ENCODE data around the gene LIPC. TPM values are rescaled to one million over a fixed set of nuclear protein-coding genes. Genes with fewer than 3 reads are reported as not detected.
A peak's percentile ranks its signal among the peaks of the same experiment; 100 is the strongest.

LIPC gene
- polyA plus RNA-seq, 1 donor (not counting 4 experiments of a cell fraction or from before 2014, with no cell fraction given) = not detected

GRCh38 chr15:58506783-58507668 is 75.2 kb downstream of the LIPC start:
- Histone ChIP-seq H3K9me3 (ENCODE audit: control insufficient read depth, low read depth, low read length) (no peaks in the 10 kb centered on the region), H4K20me1 (ENCODE audit: control insufficient read depth, extremely low read depth, insufficient read depth, low read length) (no peaks in the 10 kb centered on the region), H3K36me3 (ENCODE audit: control insufficient read depth in 2 of 2, extremely low read depth in 1 of 2, insufficient read depth in 2 of 2, low read length in 2 of 2) (no peaks in the 10 kb centered on the region), H2AFZ (ENCODE audit: control insufficient read depth, low read length) (no peak overlapping the region), H3K79me2 (ENCODE audit: control insufficient read depth, insufficient read depth, low read length) (no peaks in the 10 kb centered on the region), H3K9ac (ENCODE audit: control insufficient read depth, extremely low read depth, insufficient read depth, low read length) (no peak overlapping the region), H3K9me1 (ENCODE audit: control insufficient read depth, extremely low read depth, insufficient read depth, low read length) (no peaks in the 10 kb centered on the region), H3K4me3 (ENCODE audit: control insufficient read depth in 2 of 3, extremely low read depth in 1 of 3, insufficient read depth in 2 of 3, low read depth in 1 of 3, low read length in 3 of 3) (no peak overlapping the region), H3K4me1 (ENCODE audit: control insufficient read depth, extremely low read depth, insufficient read depth, low read length) (peaks cover 30% of the 10 kb centered on the region), H3K27ac (ENCODE audit: control insufficient read depth, insufficient read depth, low read length) (peak overlapping the region; percentile 57), H3K4me2 (ENCODE audit: control insufficient read depth, extremely low read depth, insufficient read depth, low read depth, low read length) (no peak overlapping the region), H3K27me3 (ENCODE audit: control insufficient read depth, extremely low read depth, insufficient read depth, low read length) (no peaks in the 10 kb centered on the region)
- no peak for FAIRE-seq
- dilution Hi-C loops (cut with MboI; ENCODE audit: extremely low pct_ligation_motif_present, low sequenced_read_pairs) = no loop called here
- TF ChIP-seq CTCF (optimal IDR thresholded peaks at IDR 0.05 in 1 of 3, IDR thresholded peaks at IDR 0.05 in 1 of 3, conservative IDR thresholded peaks at IDR 0.05 in 1 of 3; ENCODE audit: extremely low read depth in 1 of 3, insufficient read depth in 2 of 3, low read length in 3 of 3) (no peak), EZH2 (IDR thresholded peaks at IDR 0.05; ENCODE audit: low read length) (no peak)
- DNase-seq (ENCODE audit: low read depth, low spot score) = no peak

- H3K4me1 ChIP-seq (ENCODE audit: control insufficient read depth, extremely low read depth, insufficient read depth, low read length) = peaks cover 37% of the 10 kb centered on the region
- H3K27ac ChIP-seq (ENCODE audit: control insufficient read depth, insufficient read depth, low read length) = no peak overlapping the region
- H3K9me1 ChIP-seq (ENCODE audit: control insufficient read depth, extremely low read depth, insufficient read depth, low read length) = no peaks in the 10 kb centered on the region
- no peaks in the 10 kb centered on the region for H3K36me3 ChIP-seq (ENCODE audit: control insufficient read depth in 2 of 2, extremely low read depth in 1 of 2, insufficient read depth in 2 of 2, low read length in 2 of 2)
- no peak overlapping the region for H3K4me3 ChIP-seq (ENCODE audit: control insufficient read depth in 2 of 3, extremely low read depth in 1 of 3, insufficient read depth in 2 of 3, low read depth in 1 of 3, low read length in 3 of 3)
- FAIRE-seq (no peak), DNase-seq (ENCODE audit: low read depth, low spot score) (no peak)
- H3K79me2 ChIP-seq (ENCODE audit: control insufficient read depth, insufficient read depth, low read length) = no peaks in the 10 kb centered on the region
- no peaks in the 10 kb centered on the region for H3K27me3 ChIP-seq (ENCODE audit: control insufficient read depth, extremely low read depth, insufficient read depth, low read length)
- TF ChIP-seq EZH2 (IDR thresholded peaks at IDR 0.05; ENCODE audit: low read length) = no peak
- TF ChIP-seq CTCF (optimal IDR thresholded peaks at IDR 0.05 in 1 of 3, IDR thresholded peaks at IDR 0.05 in 1 of 3, conservative IDR thresholded peaks at IDR 0.05 in 1 of 3; ENCODE audit: extremely low read depth in 1 of 3, insufficient read depth in 2 of 3, low read length in 3 of 3) = no peak
- no peaks in the 10 kb centered on the region for H3K9me3 ChIP-seq (ENCODE audit: control insufficient read depth, low read depth, low read length)
- no peak overlapping the region for H3K4me2 ChIP-seq (ENCODE audit: control insufficient read depth, extremely low read depth, insufficient read depth, low read depth, low read length)
- no peak overlapping the region for H3K9ac ChIP-seq (ENCODE audit: control insufficient read depth, extremely low read depth, insufficient read depth, low read length)
- H2AFZ ChIP-seq (ENCODE audit: control insufficient read depth, low read length) = no peak overlapping the region
- no peaks in the 10 kb centered on the region for H4K20me1 ChIP-seq (ENCODE audit: control insufficient read depth, extremely low read depth, insufficient read depth, low read length)
- dilution Hi-C loops (cut with MboI; ENCODE audit: extremely low pct_ligation_motif_present, low sequenced_read_pairs) = no loop called here
These were observed 77.8 kb downstream of the LIPC start for GRCh38 chr15:58509556-58509955.
